ENCODE measurements around the gene CLSTN2.

Gene CLSTN2

GRCh38 chr3:140441006-140441405 is 506.0 kb downstream of the CLSTN2 start:
- DNase-seq (ENCODE audit: insufficient read length, low spot score): no peak
- TF ChIP-seq SPI1 (IDR thresholded peaks at IDR 0.05; ENCODE audit: low read depth, low read length) (no peak), POLR2AphosphoS5 (IDR thresholded peaks at IDR 0.05; ENCODE audit: low read depth, low read length) (no peak), POU2F2 (IDR thresholded peaks at IDR 0.05; ENCODE audit: low read depth, low read length) (no peak), PAX5 (IDR thresholded peaks at IDR 0.05; ENCODE audit: insufficient read depth, low read length, severe bottlenecking) (no peak), POLR2A (IDR thresholded peaks at IDR 0.05; ENCODE audit: low read depth, low read length) (no peak), TAF1 (IDR thresholded peaks at IDR 0.05; ENCODE audit: low read depth, low read length) (no peak)
- no peak for FAIRE-seq

- DNase-seq (ENCODE audit: insufficient read length, low spot score) (no peak), FAIRE-seq (no peak)
- no peak for TF ChIP-seq TAF1 (IDR thresholded peaks at IDR 0.05; ENCODE audit: low read depth, low read length)
- no peak for TF ChIP-seq POU2F2 (IDR thresholded peaks at IDR 0.05; ENCODE audit: low read depth, low read length)
- no peak for TF ChIP-seq PAX5 (IDR thresholded peaks at IDR 0.05; ENCODE audit: insufficient read depth, low read length, severe bottlenecking)
- no peak for TF ChIP-seq POLR2A (IDR thresholded peaks at IDR 0.05; ENCODE audit: low read depth, low read length)
- no peak for TF ChIP-seq SPI1 (IDR thresholded peaks at IDR 0.05; ENCODE audit: low read depth, low read length)
- TF ChIP-seq POLR2AphosphoS5 (IDR thresholded peaks at IDR 0.05; ENCODE audit: low read depth, low read length): no peak
Observed at GRCh38 chr3:140442621-140443020, 507.6 kb downstream of the CLSTN2 start.

- no peak for FAIRE-seq
- no peak for DNase-seq (ENCODE audit: insufficient read length, low spot score)
- no peak for TF ChIP-seq PAX5 (IDR thresholded peaks at IDR 0.05; ENCODE audit: insufficient read depth, low read length, severe bottlenecking)
- TF ChIP-seq POLR2A (IDR thresholded peaks at IDR 0.05; ENCODE audit: low read depth, low read length): no peak
- TF ChIP-seq TAF1 (IDR thresholded peaks at IDR 0.05; ENCODE audit: low read depth, low read length): no peak
- TF ChIP-seq POU2F2 (IDR thresholded peaks at IDR 0.05; ENCODE audit: low read depth, low read length): no peak
- no peak for TF ChIP-seq POLR2AphosphoS5 (IDR thresholded peaks at IDR 0.05; ENCODE audit: low read depth, low read length)
- TF ChIP-seq SPI1 (IDR thresholded peaks at IDR 0.05; ENCODE audit: low read depth, low read length): no peak
Observed at GRCh38 chr3:140443073-140443472, 508.1 kb downstream of the CLSTN2 start.

GRCh38 chr3:140443806-140444205 is 508.8 kb downstream of the CLSTN2 start:
- FAIRE-seq: no peak

GRCh38 chr3:140446734-140447133 is 511.7 kb downstream of the CLSTN2 start:
- FAIRE-seq (no peak), DNase-seq (ENCODE audit: insufficient read length, low spot score) (no peak)
- no peak for TF ChIP-seq PAX5 (IDR thresholded peaks at IDR 0.05; ENCODE audit: insufficient read depth, low read length, severe bottlenecking)
- no peak for TF ChIP-seq POLR2AphosphoS5 (IDR thresholded peaks at IDR 0.05; ENCODE audit: low read depth, low read length)
- no peak for TF ChIP-seq TAF1 (IDR thresholded peaks at IDR 0.05; ENCODE audit: low read depth, low read length)
- no peak for TF ChIP-seq POU2F2 (IDR thresholded peaks at IDR 0.05; ENCODE audit: low read depth, low read length)
- no peak for TF ChIP-seq POLR2A (IDR thresholded peaks at IDR 0.05; ENCODE audit: low read depth, low read length)
- TF ChIP-seq SPI1 (IDR thresholded peaks at IDR 0.05; ENCODE audit: low read depth, low read length): no peak

More at GRCh38 chr3:140443806-140444205, 508.8 kb downstream of the CLSTN2 start:
- no peak for DNase-seq (ENCODE audit: insufficient read length, low spot score)
- TF ChIP-seq POLR2AphosphoS5 (IDR thresholded peaks at IDR 0.05; ENCODE audit: low read depth, low read length) (no peak), TAF1 (IDR thresholded peaks at IDR 0.05; ENCODE audit: low read depth, low read length) (no peak), POU2F2 (IDR thresholded peaks at IDR 0.05; ENCODE audit: low read depth, low read length) (no peak), POLR2A (IDR thresholded peaks at IDR 0.05; ENCODE audit: low read depth, low read length) (no peak), SPI1 (IDR thresholded peaks at IDR 0.05; ENCODE audit: low read depth, low read length) (no peak), PAX5 (IDR thresholded peaks at IDR 0.05; ENCODE audit: insufficient read depth, low read length, severe bottlenecking) (no peak)

- no peak for TF ChIP-seq POLR2AphosphoS5 (IDR thresholded peaks at IDR 0.05; ENCODE audit: low read depth, low read length)
- TF ChIP-seq SPI1 (IDR thresholded peaks at IDR 0.05; ENCODE audit: low read depth, low read length): no peak
- TF ChIP-seq POLR2A (IDR thresholded peaks at IDR 0.05; ENCODE audit: low read depth, low read length): no peak
- no peak for TF ChIP-seq POU2F2 (IDR thresholded peaks at IDR 0.05; ENCODE audit: low read depth, low read length)
- TF ChIP-seq PAX5 (IDR thresholded peaks at IDR 0.05; ENCODE audit: insufficient read depth, low read length, severe bottlenecking): no peak
- no peak for TF ChIP-seq TAF1 (IDR thresholded peaks at IDR 0.05; ENCODE audit: low read depth, low read length)
- FAIRE-seq: no peak
- DNase-seq (ENCODE audit: insufficient read length, low spot score): no peak
Observed at GRCh38 chr3:140447136-140447535, 512.2 kb downstream of the CLSTN2 start.

GRCh38 chr3:140448001-140448400 is 513.0 kb downstream of the CLSTN2 start:
- no peak for FAIRE-seq
- DNase-seq (ENCODE audit: insufficient read length, low spot score): no peak
- TF ChIP-seq POLR2AphosphoS5 (IDR thresholded peaks at IDR 0.05; ENCODE audit: low read depth, low read length) (no peak), PAX5 (IDR thresholded peaks at IDR 0.05; ENCODE audit: insufficient read depth, low read length, severe bottlenecking) (no peak), POLR2A (IDR thresholded peaks at IDR 0.05; ENCODE audit: low read depth, low read length) (no peak), TAF1 (IDR thresholded peaks at IDR 0.05; ENCODE audit: low read depth, low read length) (no peak), SPI1 (IDR thresholded peaks at IDR 0.05; ENCODE audit: low read depth, low read length) (no peak), POU2F2 (IDR thresholded peaks at IDR 0.05; ENCODE audit: low read depth, low read length) (no peak)

GRCh38 chr3:140449413-140450256 is 514.6 kb downstream of the CLSTN2 start:
- DNase-seq (ENCODE audit: insufficient read length, low spot score) (no peak), FAIRE-seq (no peak)
- TF ChIP-seq SPI1 (IDR thresholded peaks at IDR 0.05; ENCODE audit: low read depth, low read length): no peak
- TF ChIP-seq POLR2A (IDR thresholded peaks at IDR 0.05; ENCODE audit: low read depth, low read length): no peak
- TF ChIP-seq POU2F2 (IDR thresholded peaks at IDR 0.05; ENCODE audit: low read depth, low read length): no peak
- TF ChIP-seq PAX5 (IDR thresholded peaks at IDR 0.05; ENCODE audit: insufficient read depth, low read length, severe bottlenecking): no peak
- no peak for TF ChIP-seq POLR2AphosphoS5 (IDR thresholded peaks at IDR 0.05; ENCODE audit: low read depth, low read length)
- no peak for TF ChIP-seq TAF1 (IDR thresholded peaks at IDR 0.05; ENCODE audit: low read depth, low read length)

GRCh38 chr3:140453750-140454149 is 518.8 kb downstream of the CLSTN2 start:
- DNase-seq (ENCODE audit: insufficient read length, low spot score): no peak
- FAIRE-seq: no peak
- TF ChIP-seq POLR2A (IDR thresholded peaks at IDR 0.05; ENCODE audit: low read depth, low read length) (no peak), SPI1 (IDR thresholded peaks at IDR 0.05; ENCODE audit: low read depth, low read length) (no peak), TAF1 (IDR thresholded peaks at IDR 0.05; ENCODE audit: low read depth, low read length) (no peak), PAX5 (IDR thresholded peaks at IDR 0.05; ENCODE audit: insufficient read depth, low read length, severe bottlenecking) (no peak), POLR2AphosphoS5 (IDR thresholded peaks at IDR 0.05; ENCODE audit: low read depth, low read length) (no peak)
